ENCODE results near the gene UPK1B.

- TF ChIP-seq POLR2A (IDR thresholded peaks at IDR 0.05) (no peak), CTCF (IDR thresholded peaks at IDR 0.05) (no peak)
These were observed 57.3 kb downstream of the UPK1B start for GRCh38 chr3:119230745-119231144.

All from sigmoid colon (tissue), 3 donors.